Motor neuron (in vitro differentiated cells): ENCODE measurements around the gene SIAE. TPM values are rescaled to one million over a fixed set of nuclear protein-coding genes. Genes with fewer than 3 reads are reported as not detected.

Experiments used
- ATAC-seq, 8 experiments: fragments of 200-7000 bp; cut with Tn5 transposase; replicated peaks in 6 of 8; 2 replicates each; pipeline ENCODE4 v1.8.0; 2021; ENCODE audit warnings: mild to moderate bottlenecking in 8 of 8, moderate library complexity in 8 of 8
- H3K27ac ChIP-seq, 2 donors: fragments of 250-450 bp; sonication (Bioruptor Pico); 2 replicates each; pipeline ENCODE4 v1.9.0; 2021; ENCODE audit warnings: antibody characterized with exemption in 2 of 2, mild to moderate bottlenecking in 2 of 2, moderate library complexity in 1 of 2
- H3K4me1 ChIP-seq, 2 donors: fragments of 250-450 bp; sonication (Bioruptor Pico); replicated peaks in 1 of 2; 2 replicates each; pipeline ENCODE4 v1.6.1; 2021; ENCODE audit warnings: antibody characterized with exemption in 2 of 2, mild to moderate bottlenecking in 2 of 2, moderate library complexity in 1 of 2
- H3K4me3 ChIP-seq, 5 donors: fragments of 250-450 bp; sonication (Bioruptor Pico); 2 replicates each; pipeline ENCODE4 v1.9.0; 2021; ENCODE audit warnings: antibody characterized with exemption in 5 of 5, mild to moderate bottlenecking in 5 of 5, moderate library complexity in 4 of 5
- WGBS, 10 experiments: fragments of 450-650 bp; shearing (Covaris generic); methylation state at CpG; one replicate each; pipeline ENCODE4 v1.0.0; 2022; 5-methylcytosine and 5-hydroxymethylcytosine counted together
- in situ Hi-C, 9 experiments: fragments of 400-800 bp; cut with MboI; loops; one replicate each; pipeline ENCODE4 v1.15.0; 2021; ENCODE audit warnings: low sequenced_read_pairs in 9 of 9, low pct_unique_long_range_greater_than_20kb in 2 of 9; ENCODE audit not compliant: unreplicated experiment in 9 of 9
- total RNA-seq, 8 experiments: library from RNA; unstranded; fragments of 300-600 nt; gene quantifications; 2 replicates each; pipeline versions ENCODE4 v1.2.3 to v1.2.4, GENCODE V29; 2022

Gene SIAE
- total RNA-seq, 8 experiments from 2014 or later: 3.2 to 78.6 (median 15.5) TPM

DNA sequence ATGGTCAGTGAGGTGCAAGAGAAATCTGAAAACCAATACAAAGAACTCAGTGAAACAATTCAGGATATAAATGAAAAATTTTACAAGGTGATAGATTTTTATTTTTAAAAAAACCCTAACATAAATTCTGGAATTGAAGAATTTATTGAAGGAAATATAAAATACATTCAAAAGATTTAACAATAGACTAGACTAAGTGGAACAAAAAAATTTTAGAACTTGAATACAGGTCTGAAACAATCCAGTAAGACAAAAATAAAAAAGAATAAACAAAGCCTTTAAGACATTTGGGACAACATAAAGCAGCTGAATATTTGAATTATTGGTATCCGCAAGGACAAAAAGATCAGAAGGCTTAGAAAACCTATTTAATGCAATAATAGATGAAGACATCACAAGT is 8.9 kb upstream of the SIAE start:
- Histone ChIP-seq H3K4me1 (no peaks in the 10 kb centered on the region), H3K27ac (no peak overlapping the region), H3K4me3 (no peak overlapping the region)
- in situ Hi-C loops: no loop called here
- no peak for ATAC-seq
- 75 to 100% (median 92%) methylated on average over 1 of the region's 1 CpG; no CpG with 5 or more reads in 1 of the 10 experiments for WGBS, 10 experiments

DNA sequence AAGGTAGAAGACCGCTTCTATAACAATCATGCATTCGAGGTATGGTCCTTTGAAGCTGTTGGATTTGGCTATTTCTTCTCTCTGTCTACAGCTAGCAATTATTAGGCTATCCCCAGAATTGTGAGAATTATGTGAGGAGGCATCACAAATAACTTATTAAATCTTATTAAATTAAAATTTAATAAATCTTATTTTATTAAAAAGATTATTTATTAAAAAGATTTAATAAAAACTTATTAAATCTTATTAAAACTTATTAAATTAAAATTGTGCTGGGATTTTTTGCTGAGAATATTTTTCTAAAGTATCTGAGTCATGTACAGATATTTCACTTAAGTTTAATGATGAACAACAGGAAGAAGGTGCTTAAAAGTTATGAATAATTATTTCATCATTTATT is 7.9 kb upstream of the SIAE start:
- Histone ChIP-seq H3K27ac (no peak overlapping the region), H3K4me1 (no peaks in the 10 kb centered on the region), H3K4me3 (no peak overlapping the region)
- in situ Hi-C loops: no loop called here
- 90 to 100% (median 98%) methylated on average over 1 to 2 of the region's 2 CpGs; no CpG with 5 or more reads in 2 of the 10 experiments for WGBS, 10 experiments
- no peak for ATAC-seq

DNA sequence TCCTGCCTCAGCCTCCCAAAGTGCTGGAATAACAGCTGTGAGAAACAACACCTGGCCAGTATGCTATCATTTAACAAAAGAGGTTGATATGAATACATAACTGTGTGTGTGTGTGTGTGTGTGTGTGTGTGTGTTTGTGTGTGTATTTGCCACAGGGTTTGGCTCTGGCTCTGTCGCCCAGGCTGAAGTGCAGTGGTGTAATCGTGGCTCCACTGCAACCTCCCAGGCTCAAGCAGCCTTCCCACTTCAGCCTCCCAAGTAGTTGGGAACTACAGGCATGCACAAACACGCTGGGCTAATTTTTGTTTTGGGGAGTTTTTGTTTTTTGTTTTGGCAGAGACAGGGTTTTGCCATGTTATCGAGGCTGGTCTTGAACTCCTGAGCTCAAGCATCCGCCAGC is 4.9 kb upstream of the SIAE start:
- ATAC-seq: no peak
- 70 to 94% (median 90%) methylated on average over 1 to 5 of the region's 5 CpGs; no CpG with 5 or more reads in 3 of the 10 experiments for WGBS, 10 experiments
- Histone ChIP-seq H3K27ac (no peak overlapping the region), H3K4me1 (peaks cover 0 to 5% of the 10 kb centered on the region in 2 donors), H3K4me3 (no peak overlapping the region)
- in situ Hi-C loops: no loop called here

DNA sequence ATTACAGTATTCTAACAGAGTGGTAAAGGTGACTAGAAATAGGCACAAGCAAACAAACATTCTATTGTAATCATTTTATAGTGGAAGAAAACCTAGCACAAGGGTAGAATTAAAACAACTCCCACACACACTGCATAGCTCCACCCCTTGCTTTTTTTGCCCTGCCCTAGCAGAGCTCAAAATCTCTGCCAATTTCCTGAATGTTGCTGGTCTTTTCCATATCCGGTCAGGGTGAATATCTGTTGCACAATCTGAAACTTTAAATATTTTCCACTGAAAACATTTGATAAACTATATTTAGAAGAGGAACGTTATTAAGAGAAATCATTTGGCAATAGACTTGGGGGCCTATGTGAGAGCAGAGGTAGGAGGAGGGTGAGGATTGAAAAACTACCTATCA is 2.8 kb upstream of the SIAE start:
- in situ Hi-C loops: no loop called here
- WGBS, 10 experiments: 0 to 94% (median 60%) methylated on average over 1 to 2 of the region's 2 CpGs; no CpG with 5 or more reads in 1 of the 10 experiments
- Histone ChIP-seq H3K4me3 (no peak overlapping the region), H3K27ac (no peak overlapping the region), H3K4me1 (peaks cover 6 to 9% of the 10 kb centered on the region in 2 donors)
- ATAC-seq: peak in 3 of 8 experiments; percentile 12 to 53 (median 51)

DNA sequence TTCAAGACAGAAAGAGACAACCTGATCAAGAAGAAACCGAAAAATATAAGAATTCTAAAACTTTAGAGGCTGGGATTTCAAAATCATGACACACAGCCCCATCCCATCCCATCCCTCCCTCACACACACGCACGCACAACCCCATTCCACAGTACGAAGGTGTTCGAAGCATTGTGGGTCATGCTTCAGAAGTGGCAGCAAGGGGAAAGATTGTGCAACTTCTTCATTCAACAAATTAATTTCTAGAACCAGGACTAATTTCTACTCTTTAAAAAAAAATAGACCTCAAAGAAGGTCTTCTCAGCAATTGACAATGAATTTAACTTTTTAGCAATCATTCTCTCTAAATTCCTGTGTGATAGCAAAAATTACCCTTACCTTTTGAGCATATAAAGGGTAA is 1.0 kb upstream of the SIAE start:
- Histone ChIP-seq H3K4me3 (peak overlapping the region; percentile 48 to 91 (median 72)), H3K27ac (peak overlapping the region in 1 of 2 donors; percentile 0), H3K4me1 (peaks cover 6 to 9% of the 10 kb centered on the region in 2 donors)
- ATAC-seq: no peak
- in situ Hi-C loops: loop anchor here in 8 of 9 experiments (5.0 to 25.0 kb wide), 4 partner anchors 73 to 188 kb away; partner anchors contain the start of genes ESAM (in 6 of the 8), VSIG2 (in 6 of the 8) and ROBO3 (in 3 of the 8)
- WGBS, 10 experiments: 76 to 100% (median 90%) methylated on average over 1 to 5 of the region's 5 CpGs; no CpG with 5 or more reads in 6 of the 10 experiments

DNA sequence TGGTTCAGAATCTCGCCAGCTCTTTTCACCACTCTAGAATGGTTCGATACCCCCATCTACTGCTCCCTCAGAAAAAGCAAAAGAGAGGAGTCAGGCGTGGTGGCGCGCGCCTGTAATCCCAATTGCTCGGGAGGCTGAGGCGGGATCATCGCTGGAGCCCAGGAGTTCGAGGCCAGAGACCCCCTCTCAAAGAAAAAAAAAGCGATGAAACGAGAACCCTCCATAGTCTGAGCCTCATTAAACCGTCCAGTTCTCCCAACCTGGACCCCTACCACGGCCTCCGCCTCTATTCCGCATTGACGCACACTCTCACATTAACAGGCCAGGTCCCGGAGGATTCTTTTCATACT is 604 bp upstream of the SIAE start:
- in situ Hi-C loops: loop anchor here in 8 of 9 experiments (5.0 to 25.0 kb wide), 4 partner anchors 73 to 188 kb away; partner anchors contain the start of genes ESAM (in 6 of the 8), VSIG2 (in 6 of the 8) and ROBO3 (in 3 of the 8)
- 0 to 77% (median 30%) methylated on average over 3 to 7 of the region's 18 CpGs; no CpG with 5 or more reads in 4 of the 10 experiments for WGBS, 10 experiments
- peak overlapping the region in 1 of 2 donors; percentile 0 for H3K27ac ChIP-seq
- ATAC-seq: no peak
- H3K4me3 ChIP-seq: peak overlapping the region; percentile 48 to 91 (median 72)
- peaks cover 6 to 9% of the 10 kb centered on the region in 2 donors for H3K4me1 ChIP-seq

DNA sequence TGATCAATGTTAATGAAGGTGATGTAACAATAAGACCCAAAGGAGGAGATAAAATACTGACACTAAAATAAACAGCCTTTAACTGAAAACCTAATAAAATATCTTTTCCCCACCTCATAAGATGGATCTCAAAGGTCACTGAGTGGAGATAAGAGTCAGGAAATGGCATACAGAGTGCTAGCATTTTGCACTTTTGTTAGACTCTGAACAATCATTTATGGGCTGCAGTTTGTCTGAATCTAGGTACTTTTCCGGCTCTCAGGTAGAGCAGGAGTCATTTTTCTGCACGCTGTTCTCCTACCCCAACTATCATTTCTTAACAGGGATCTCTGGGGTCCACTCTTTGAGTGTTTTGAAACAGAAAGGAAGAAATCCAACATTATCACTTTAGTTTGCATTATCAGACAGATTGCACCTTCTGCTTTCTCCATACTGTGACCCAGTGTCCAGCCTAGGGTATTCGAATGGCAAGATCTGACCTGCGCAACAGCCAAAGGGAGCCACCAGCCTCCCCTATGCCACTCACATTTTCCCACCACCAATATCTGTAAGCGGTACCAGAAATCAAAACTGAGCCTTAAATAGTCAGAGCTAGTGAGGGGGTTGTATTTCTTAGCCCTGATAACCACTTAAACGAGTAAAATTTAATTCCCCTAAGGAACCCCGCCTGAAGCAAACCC is 863 bp downstream of the SIAE start:
- no peak for ATAC-seq
- WGBS, 10 experiments: 30 to 92% (median 76%) methylated on average over 2 to 6 of the region's 7 CpGs; no CpG with 5 or more reads in 2 of the 10 experiments
- Histone ChIP-seq H3K4me3 (peak overlapping the region; percentile 48 to 91 (median 72)), H3K4me1 (peaks cover 6 to 9% of the 10 kb centered on the region in 2 donors), H3K27ac (no peak overlapping the region)
- in situ Hi-C loops: loop anchor here in 8 of 9 experiments (5.0 to 25.0 kb wide), 4 partner anchors 75 to 190 kb away; partner anchors contain the start of genes ESAM (in 6 of the 8), VSIG2 (in 6 of the 8) and ROBO3 (in 3 of the 8)

DNA sequence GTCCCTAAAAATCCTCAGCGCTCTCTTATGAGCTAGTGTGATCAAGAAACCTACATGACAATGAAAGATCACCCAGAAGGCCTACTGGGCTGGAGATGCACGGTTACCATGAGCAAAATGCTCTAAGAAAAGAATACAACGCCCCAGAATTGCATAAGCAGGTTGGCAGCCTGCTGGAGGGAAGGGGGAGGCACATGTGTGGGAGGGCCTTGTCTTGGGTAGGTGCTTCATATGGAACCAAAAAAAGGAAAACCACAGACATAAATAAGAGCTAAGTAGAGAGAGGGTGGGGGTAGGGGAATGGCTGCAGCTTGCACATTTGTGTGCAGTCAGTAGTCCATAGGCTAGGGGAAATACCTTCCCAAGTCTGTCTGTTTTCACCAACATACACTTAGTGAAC is 2.8 kb downstream of the SIAE start:
- WGBS, 10 experiments: 0 to 67% (median 20%) methylated on average over 1 to 2 of the region's 3 CpGs; no CpG with 5 or more reads in 5 of the 10 experiments
- H3K27ac ChIP-seq: no peak overlapping the region
- H3K4me3 ChIP-seq: no peak overlapping the region
- ATAC-seq: peak in 2 of 8 experiments; percentile 5 to 24
- H3K4me1 ChIP-seq: peaks cover 6 to 9% of the 10 kb centered on the region in 2 donors
- in situ Hi-C loops: loop anchor here in 8 of 9 experiments (5.0 to 25.0 kb wide), 4 partner anchors 77 to 192 kb away; partner anchors contain the start of genes ESAM (in 6 of the 8), VSIG2 (in 6 of the 8) and ROBO3 (in 3 of the 8)

DNA sequence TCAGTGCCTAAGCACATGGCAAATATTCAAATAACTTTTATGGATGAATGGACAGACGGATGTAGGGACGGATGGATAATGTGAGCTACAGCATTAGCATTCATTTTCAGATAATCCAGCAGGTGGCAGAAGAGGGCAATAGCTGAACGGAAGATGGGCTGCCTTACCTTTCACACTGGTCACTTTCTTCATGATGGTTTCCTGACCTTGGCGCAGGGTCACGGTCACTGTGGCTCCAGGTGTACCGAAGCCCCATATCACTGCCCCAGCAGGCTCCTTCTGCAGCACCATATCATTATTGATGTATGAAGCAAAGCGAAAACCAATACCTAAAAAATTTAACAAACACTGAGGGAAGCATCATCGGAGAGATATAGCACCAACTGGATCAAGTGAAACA is 4.3 kb downstream of the SIAE start:
- ATAC-seq: peak in 3 of 8 experiments; percentile 20 to 35 (median 28)

DNA sequence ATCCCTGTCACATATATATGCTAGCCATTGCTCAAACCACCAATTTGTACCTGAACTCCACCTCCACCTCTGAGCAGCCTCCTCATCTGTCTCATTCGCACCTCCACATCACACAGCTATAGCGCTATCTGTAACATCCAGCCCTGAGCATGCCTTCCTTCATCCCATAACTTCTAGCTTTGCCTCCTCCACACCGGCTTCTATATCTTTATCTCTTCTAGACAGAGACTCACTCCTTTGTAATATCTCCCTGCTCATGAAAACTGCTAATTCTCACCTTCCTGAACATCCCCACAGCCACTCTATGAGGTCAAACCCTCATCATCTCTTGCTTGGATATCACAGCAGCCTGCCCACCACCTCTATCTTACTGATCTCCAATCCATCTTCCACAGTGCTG is 5.9 kb downstream of the SIAE start:
- H3K27ac ChIP-seq: no peak overlapping the region
- ATAC-seq: no peak
- no peak overlapping the region for H3K4me3 ChIP-seq
- 86 to 100% (median 94%) methylated on average over 1 to 3 of the region's 3 CpGs; no CpG with 5 or more reads in 5 of the 10 experiments for WGBS, 10 experiments
- in situ Hi-C loops: loop anchor here in 7 of 9 experiments (25.0 kb wide), 3 partner anchors 95 to 195 kb away; partner anchors contain the start of genes ESAM (in 6 of the 7), VSIG2 (in 6 of the 7) and ROBO3 (in 3 of the 7)
- peaks cover 0 to under 1% of the 10 kb centered on the region in 2 donors for H3K4me1 ChIP-seq

More for the DNA sequence above, 4.3 kb downstream of the SIAE start:
- 0 to 55% (median 23%) methylated on average over 2 to 8 of the region's 8 CpGs; no CpG with 5 or more reads in 1 of the 10 experiments for WGBS, 10 experiments
- Histone ChIP-seq H3K4me3 (no peak overlapping the region), H3K4me1 (peaks cover 5 to 6% of the 10 kb centered on the region in 2 donors), H3K27ac (no peak overlapping the region)
- in situ Hi-C loops: loop anchor here in 7 of 9 experiments (25.0 kb wide), 3 partner anchors 93 to 193 kb away; partner anchors contain the start of genes ESAM (in 6 of the 7), VSIG2 (in 6 of the 7) and ROBO3 (in 3 of the 7)

DNA sequence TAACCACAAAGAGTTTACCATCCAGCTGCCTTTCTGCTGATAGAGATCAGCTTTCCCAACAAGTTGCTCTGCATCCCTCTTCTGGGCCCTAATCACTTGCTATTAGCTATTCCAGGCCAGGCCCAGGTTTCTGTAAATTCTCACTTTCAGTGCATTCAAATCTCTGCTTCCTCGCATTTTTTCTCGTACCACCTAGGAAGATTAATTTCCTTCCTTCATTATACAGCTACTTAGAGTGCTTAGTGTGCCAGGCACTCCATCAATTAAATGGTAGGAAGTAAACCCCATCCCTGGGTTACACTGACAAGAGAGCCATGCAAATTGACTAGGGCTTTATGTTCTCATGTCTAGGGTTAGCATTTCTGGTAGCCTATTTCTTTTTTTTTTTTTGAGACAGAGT is 9.7 kb downstream of the SIAE start:
- ATAC-seq: peak in 1 of 8 experiments; percentile 55
- 73 to 100% (median 86%) methylated on average over 1 to 2 of the region's 2 CpGs; no CpG with 5 or more reads in 2 of the 10 experiments for WGBS, 10 experiments
- in situ Hi-C loops: loop anchor here in 7 of 9 experiments (25.0 kb wide), 3 partner anchors 98 to 198 kb away; partner anchors contain the start of genes ESAM (in 6 of the 7), VSIG2 (in 6 of the 7) and ROBO3 (in 3 of the 7)
- Histone ChIP-seq H3K4me1 (no peaks in the 10 kb centered on the region), H3K4me3 (no peak overlapping the region), H3K27ac (no peak overlapping the region)

DNA sequence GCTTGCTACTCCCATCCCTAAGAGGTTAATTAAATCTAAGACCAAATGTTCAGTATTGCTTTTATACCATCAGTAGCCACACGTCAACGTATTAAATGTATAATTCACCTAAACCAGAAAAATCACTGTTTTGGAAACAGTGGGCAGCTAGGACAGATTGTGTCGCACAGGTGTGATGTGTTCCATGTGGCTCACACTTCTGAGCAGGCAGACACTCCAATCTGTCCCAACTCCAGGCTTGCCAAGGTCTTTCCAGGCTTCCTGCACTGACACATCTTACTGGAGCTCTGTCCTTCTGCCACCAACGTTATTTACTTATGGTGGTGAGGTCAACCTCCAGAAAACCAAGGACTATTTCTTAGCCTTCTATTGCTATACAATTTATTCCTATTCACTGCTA is 11.4 kb downstream of the SIAE start:
- Histone ChIP-seq H3K4me1 (peaks cover 9 to 11% of the 10 kb centered on the region in 2 donors), H3K4me3 (no peak overlapping the region), H3K27ac (no peak overlapping the region)
- 65 to 100% (median 83%) methylated on average over 2 to 4 of the region's 4 CpGs; no CpG with 5 or more reads in 2 of the 10 experiments for WGBS, 10 experiments
- no peak for ATAC-seq
- in situ Hi-C loops: loop anchor here in 7 of 9 experiments (25.0 kb wide), 3 partner anchors 100 to 200 kb away; partner anchors contain the start of genes ESAM (in 6 of the 7), VSIG2 (in 6 of the 7) and ROBO3 (in 3 of the 7)
